ENCODE measurements around the gene SPATA4.

The SPATA4 gene

DNA sequence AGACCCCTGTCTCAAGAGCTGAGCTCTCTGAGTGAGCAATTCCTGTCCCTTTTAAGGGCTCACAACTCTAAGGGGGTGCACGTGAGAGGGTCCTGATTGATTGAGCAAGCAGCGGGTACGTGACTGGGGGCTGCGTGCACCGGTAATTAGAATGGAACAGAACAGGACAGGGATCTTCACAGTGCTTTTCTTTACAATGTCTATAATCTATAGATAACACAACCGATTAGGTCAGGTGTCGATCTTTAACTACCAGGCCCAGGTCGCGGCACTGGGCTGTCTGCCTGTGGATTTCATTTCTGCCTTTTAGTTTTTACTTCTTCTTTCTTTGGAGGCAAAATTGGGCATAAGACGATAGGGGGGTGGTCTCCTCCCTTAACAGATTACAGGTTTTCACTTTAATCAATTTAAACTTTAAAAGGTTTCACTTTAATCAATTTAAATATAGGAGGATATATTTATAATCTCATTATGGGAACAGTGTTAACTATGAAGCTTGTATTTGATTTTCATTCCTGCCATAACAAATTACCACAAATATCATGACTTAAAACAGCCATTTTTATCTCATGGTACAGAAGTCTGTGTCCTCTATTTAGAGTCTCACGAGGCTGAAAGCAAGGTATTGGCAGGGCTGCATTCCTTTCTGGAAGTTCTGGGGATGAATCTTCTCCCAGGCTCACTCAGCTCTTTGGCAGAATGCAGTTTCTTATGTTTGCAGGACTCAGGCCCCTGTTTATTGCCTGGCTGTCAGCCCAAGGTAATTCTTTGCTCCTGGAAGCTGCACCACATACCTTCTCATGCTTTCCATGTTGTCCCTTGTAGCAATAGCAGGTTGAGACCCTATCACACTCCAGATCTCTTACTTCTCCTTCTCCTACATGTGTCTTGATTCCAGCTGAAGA, 5.2 kb downstream of the SPATA4 start:
- no peak for DNase-seq (ENCODE audit: low read depth)

DNA sequence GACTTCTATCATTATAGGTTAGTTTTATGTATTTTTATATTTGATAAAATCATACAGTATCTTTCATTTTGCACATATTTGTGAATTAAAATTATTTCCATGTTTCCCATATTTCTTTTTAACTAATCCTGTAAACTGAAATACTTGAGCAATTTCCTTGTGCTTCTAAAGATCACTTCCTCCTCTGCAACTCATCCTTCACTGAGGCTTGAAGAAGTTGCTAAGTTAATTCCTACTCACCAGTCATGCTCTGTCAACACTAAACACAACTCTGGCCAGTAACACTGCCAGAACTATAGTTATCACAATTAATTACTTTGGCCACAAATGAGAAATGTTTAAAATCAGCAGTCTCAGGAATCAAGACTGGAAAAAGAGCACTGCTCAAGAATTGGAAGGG, 6.7 kb downstream of the SPATA4 start:
- DNase-seq (ENCODE audit: low read depth): no peak

DNA sequence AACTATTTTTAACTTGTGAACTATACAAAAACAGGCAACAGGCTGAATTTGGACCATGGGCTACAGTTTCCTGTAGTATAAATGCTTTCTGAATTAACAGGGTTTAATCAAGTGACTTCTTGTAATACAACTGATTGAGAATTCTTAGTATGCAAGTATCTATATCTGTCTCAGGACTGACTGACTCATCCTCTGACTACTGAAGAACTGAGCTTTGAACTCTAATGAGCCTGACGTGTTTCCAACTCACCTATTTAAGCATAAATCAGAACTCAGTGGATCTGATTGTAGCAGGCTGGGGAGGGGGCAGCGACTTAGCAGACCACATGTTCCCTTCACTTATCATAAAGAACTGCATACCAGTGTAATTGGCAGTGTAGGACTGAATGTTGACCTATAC, 7.8 kb downstream of the SPATA4 start:
- DNase-seq (ENCODE audit: low read depth): no peak

DNA sequence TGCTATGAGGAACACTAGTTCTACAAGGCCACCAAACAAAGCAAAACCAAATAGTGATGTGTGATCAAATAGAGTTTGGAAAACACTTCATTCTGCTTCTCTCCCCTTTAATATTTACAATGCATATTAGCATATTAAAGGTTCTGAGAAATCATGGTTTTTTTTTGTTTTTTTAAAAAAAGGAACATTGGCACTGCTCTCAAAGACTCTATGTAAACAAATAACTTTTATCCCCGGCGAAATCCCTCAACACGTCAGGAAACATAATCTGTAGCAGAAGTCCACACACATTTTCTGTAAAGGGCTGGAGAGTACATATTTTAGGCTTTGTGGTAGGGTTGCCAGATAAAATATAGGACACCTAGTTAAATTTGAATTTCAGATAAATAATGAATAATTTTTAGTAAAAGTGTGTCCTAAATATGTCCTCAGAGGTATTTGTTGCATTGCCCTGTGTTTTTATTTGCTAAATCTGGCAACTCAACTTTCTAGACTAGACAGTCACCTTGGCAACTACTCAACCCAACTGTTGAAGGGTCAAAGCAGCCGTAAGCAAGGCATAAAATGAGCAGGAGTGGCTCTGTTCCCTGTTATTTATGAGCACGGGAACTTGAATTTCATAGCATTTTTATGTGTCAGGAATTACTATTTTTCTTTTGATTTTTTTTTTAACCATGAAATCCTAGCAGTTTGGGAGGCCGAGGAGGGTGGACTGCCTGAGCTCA, 8.6 kb downstream of the SPATA4 start:
- DNase-seq (ENCODE audit: low read depth): no peak

DNA sequence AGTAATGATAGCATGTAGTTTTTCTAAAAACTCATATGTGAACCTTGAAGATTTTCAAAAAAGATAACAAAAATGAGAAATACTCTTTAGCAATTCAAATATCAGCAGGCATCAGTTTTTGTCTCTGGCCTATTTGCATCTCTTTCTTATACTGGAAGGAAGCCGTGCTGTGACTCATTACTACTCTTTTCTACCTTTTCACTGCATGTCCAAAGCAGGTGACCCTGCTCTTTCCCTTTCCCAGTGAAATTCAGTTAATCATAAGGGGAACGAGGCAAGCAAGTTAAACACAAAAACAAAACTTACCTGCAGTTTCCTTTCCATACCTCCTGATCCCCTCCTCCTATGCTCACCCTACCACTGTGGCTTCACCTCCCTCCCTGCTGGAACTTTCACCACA, 9.3 kb downstream of the SPATA4 start:
- DNase-seq (ENCODE audit: low read depth): no peak

DNA sequence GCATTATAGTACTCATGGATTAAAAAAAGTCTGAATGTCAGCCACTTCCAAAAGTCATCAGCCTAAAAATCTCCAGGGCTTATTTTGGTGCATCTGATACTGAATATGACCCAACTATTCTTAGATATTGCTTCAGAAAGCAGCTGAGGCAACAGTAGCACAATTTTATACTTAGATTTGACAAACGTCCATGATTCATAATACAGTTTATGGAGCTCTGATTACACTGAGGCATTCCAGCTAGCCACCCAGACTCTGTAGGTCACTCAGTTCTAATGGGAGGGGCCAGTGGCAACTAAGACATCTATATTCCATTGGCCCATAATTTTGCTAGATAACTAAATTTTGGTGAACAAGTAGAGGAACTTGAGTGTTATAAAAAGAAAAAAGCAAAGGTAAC, 10.3 kb downstream of the SPATA4 start:
- no peak for DNase-seq (ENCODE audit: low read depth)

DNA sequence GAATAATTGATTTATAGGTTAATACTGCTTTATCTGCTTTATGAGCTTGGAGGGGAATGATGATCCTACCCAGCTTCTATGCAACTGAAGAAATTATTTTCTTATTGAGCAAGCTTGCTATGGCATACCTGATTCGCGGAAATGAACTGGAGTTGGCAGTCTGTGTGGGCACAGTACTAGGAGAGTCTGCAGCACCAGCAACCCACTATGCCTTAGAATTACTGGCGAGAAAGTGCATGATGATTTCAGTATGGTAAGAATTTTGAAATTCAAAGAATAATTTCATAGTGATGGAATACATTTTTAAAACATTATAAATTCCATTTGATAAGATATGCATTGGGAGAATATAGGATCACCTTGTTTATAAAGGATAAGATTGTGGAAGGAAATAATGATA, 32.3 kb downstream of the SPATA4 start:
- no peak for DNase-seq (ENCODE audit: low read depth)

DNA sequence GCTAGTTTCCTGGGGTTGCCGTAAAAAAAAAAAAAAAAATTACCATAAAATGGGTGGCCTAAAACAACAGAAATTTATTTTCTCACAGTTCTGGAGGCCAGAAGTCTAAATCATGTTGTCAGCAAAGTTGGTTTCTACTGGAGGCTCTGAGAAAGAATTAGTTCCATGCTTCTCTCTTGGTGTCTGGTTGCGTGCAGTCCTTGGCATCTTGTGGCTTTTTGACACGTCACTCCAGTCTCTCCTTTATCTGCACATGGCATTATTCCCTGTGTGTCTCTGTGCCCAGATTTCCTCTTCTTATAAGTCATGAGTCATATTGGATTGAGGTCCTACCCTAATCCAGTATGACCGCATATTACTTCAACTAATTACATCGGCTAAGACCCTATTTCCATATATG, 38.7 kb downstream of the SPATA4 start:
- no peak for DNase-seq (ENCODE audit: low read depth)

DNA sequence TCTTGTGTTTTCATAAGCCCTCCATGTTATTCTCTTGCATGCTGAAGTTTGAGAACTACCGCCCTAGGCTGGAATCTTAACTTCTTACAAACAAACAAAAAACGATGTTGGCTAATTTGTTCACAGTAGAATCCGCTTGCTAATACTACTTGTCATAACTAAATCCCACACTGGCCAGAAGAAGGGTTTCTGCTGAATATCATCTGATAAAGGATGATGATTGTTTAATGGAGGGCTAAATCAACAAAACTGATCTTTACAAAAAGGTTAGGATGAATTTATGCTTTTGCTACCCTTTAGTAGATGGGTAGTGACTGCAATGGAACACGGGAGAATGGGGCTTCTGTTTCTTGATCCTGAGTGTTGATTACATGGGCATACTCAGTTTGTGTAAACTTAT, 42.3 kb downstream of the SPATA4 start:
- no peak for DNase-seq (ENCODE audit: low read depth)

DNA sequence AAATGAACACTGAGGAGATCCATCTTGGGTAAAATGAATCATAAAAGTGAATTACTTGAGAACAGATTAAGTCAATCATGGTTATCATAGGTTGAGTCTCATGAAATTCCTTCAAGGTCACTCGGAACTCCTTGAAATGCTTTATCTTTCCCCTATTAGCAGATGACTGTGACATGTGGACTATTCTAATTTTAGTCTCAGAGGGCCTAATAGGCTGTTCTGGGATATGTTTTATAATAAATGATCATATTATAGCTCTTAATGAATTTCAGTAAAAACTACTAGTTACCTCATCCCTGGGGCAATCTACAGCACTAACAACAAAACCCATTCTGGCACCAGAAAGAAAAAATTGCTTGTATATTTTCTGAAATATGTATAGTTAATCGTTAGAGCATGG, 44.7 kb downstream of the SPATA4 start:
- no peak for DNase-seq (ENCODE audit: low read depth)

DNA sequence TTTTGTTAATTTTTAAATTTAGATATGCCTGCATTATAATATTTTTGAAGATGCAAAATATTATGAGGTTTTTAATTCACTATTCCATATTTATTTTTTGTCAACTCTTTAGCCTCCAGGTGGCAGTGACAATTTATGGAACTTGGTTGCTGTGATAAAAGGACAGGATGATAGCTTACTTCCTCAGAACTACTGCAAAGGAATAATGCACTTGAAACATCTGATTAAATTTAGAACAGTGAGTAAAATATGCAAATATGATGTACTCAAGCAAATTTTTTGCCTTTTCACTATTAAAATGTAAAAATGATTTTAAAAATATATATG, 45.1 kb downstream of the SPATA4 start:
- no peak for DNase-seq (ENCODE audit: low read depth)

DNA sequence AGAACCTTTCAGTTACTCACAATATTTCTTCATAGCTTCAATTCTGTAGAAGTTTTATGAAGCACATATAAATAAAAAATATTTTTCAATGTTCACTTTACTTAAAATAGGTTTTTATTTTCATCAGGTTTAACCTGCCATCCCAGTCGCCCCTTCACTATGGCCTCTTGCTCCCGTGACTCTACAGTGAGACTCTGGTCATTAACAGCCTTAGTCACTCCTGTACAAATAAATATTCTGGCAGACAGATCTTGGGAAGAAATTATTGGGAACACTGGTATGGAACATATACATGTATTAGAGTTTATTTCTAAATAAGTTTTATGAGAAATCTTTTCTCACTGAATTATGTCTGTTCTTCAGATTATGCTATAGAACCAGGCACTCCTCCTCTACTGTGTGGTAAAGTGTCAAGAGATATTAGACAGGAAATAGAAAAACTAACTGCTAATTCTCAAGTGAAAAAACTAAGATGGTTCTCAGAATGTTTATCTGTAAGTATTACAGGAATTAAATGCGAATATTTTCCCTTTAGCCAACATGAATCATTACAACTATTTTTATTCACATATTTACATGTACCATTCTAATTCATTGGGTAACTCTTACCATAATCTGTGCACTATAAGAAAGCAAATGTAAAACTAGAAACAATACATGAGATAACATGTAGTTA, 45.6 kb downstream of the SPATA4 start:
- DNase-seq (ENCODE audit: low read depth): no peak

DNA sequence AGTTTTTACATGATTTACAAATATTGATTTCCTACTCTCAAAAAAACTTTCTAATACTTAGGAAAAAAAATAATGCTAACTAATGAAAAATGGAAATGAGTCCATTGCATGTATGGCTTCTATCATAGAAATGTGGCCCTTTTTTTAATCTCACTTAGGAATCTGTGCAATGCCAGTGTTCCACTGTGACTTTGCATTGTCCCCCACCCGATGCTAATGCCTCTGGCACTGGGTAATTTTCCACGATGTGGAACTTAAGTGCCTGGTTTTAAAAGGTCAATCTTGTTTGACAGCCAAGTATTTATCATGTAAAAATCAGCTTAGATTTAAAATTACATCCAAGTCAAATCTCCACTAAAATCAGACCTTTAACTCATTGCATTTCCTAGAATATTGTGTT, 53.1 kb downstream of the SPATA4 start:
- DNase-seq (ENCODE audit: low read depth): no peak

DNA sequence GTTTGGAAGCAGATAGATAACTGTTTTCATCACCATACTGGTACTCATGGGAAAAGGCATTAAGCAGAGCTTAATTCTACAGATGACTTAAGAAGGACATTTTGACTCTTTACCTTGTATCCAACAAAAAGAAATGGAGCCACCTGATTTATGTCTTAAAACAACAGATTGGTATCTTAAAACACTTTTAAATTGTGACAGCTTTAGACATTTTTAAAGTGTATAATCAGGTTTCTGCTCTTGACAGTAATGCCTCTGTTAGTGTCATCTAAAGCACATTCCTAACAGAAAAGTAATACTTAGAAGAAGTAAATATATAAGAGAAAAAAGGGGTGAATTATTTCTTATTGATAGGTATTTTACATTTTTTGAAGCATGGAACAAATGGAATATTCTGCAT, 55.9 kb downstream of the SPATA4 start:
- DNase-seq (ENCODE audit: low read depth): no peak

DNA sequence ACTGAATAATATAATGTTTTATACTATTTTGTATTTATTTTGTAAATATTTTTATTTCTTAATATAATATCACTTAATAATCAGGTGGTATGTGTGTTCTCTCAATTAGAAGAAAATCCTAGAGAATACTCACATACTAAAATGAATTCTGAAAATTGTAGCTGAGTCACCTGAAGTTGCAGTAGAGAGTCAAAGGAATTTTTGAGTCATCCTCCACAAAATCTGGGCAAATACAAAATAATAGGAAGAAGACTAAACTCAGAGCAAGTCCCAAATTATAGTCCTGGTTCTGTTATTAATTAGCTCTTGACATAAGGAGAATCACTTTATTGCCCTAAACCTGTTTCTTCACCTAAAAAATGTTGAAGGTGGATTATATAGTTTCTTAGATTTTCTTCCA, 57.8 kb downstream of the SPATA4 start:
- DNase-seq (ENCODE audit: low read depth): no peak

DNA sequence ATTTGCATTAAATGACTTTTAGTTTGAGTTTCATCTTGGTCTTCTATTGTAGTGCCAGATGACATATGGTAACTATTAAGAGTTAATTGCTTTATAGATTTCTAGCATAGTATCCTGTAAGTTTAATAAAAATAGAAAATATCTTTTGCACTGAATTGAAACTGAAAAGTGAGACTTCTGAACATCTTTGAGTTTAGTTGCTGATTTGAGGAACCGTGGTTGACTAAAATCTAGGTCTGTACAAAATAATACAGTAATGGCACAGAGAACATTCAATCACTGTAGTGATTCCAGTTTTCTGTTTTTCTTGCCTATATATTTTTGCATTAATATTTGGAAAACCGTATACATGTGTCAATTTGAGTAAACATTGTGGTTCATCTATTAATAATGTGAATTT, 60.7 kb downstream of the SPATA4 start:
- DNase-seq (ENCODE audit: low read depth): no peak

All from activated gamma-delta T cell treated with anti-CD3 and anti-CD28 coated beads, Interleukin-2, amount 50 U/mL, for 16 hours (primary cell).